Loucy (cell line): Measurements from ENCODE around the gene ATP11C.

ENCODE experiments used
- EZH2phosphoT487 ChIP-seq: fragments of 200-600 bp; IDR thresholded peaks from 2 replicates; pipeline ENCODE4 v1.6.1; 2018; ENCODE audit warnings: antibody characterized with exemption, mild to moderate bottlenecking, moderate library complexity, borderline replicate concordance
- TF ChIP-seq, protein P1 (sequence below): fragments of 200-600 bp; sonication (generic); conservative IDR thresholded peaks from 2 replicates; pipeline ENCODE4 v1.5.1; 2014; ENCODE audit warnings: mild to moderate bottlenecking, antibody characterized with exemption, low read length

DNA sequence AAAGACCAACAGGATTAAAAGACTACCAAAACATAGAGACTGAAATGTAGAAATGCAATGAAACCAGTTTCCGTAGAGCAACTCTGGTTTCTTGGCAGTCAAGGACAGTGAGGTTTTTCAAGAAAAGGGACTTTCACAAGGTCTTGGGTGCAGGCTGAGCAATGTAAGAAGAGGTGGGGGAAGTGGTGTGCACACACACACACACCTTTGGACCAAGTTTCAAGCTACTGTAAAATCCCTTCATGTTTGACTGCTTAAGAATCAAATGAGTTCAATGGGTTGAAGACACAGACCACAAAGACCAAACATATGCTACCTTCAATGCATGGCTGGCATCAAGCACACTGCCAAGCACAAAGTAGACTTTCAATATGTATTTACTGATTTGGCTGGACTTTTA, 207.1 kb downstream of the ATP11C start:
- TF ChIP-seq, protein P1, sequence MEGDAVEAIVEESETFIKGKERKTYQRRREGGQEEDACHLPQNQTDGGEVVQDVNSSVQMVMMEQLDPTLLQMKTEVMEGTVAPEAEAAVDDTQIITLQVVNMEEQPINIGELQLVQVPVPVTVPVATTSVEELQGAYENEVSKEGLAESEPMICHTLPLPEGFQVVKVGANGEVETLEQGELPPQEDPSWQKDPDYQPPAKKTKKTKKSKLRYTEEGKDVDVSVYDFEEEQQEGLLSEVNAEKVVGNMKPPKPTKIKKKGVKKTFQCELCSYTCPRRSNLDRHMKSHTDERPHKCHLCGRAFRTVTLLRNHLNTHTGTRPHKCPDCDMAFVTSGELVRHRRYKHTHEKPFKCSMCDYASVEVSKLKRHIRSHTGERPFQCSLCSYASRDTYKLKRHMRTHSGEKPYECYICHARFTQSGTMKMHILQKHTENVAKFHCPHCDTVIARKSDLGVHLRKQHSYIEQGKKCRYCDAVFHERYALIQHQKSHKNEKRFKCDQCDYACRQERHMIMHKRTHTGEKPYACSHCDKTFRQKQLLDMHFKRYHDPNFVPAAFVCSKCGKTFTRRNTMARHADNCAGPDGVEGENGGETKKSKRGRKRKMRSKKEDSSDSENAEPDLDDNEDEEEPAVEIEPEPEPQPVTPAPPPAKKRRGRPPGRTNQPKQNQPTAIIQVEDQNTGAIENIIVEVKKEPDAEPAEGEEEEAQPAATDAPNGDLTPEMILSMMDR: no peak
- no peak for TF ChIP-seq EZH2phosphoT487
